ENCODE data around the gene GNG14. TPM values are rescaled to one million over a fixed set of nuclear protein-coding genes. Genes with fewer than 3 reads are reported as not detected.
A peak's percentile ranks its signal among the peaks of the same experiment; 100 is the strongest.

The GNG14 gene
- total and polyA plus RNA-seq, 2 of the 13 experiments (the other 11 are each of a cell fraction or from before 2014, with no cell fraction given): not detected

DNA sequence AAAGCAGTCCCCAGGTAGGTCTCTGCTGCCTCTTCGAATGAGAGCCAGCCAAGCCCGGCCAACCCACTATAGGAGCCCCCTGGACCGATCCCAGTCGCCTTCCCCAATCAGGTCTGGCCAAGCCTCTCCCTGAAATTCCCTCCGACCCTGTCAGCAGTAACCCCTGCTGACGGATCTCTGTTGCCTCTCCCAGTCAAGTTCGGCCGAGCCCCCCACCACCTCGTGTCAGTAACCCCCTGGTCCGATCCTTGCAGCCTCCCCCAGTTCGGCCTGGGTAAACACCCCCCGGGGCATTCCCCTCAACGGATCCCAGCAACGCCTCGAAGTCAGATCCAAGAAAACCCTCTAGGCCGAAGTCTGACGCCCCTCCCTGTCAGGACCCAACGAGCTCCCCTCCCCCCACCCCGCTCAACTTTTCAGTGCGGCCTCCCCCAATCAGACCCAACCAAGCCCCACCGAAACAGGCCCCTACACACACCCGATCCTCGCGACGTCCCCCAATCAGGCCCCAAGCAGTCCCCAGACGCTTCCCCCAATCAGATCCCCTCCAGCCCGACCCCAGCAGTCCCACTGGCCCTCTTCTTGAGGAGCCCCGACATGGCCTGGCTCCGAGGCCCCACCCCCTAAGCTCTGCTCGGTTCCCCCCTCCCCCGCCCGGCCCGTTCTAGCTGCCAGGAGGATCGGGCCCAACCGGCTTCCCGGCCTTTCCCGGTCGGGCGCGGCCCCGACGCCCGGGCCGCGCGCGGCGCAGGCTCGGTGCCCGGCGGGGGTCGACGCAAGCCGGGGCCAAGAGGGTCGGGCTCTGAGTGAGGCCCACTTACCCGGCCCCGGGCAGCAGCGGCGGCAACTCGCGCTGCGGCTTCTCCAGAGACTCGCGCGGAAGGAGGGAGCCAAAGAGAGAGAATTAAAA, 34.1 kb downstream of the GNG14 start (continued):
- TF ChIP-seq, protein P1, sequence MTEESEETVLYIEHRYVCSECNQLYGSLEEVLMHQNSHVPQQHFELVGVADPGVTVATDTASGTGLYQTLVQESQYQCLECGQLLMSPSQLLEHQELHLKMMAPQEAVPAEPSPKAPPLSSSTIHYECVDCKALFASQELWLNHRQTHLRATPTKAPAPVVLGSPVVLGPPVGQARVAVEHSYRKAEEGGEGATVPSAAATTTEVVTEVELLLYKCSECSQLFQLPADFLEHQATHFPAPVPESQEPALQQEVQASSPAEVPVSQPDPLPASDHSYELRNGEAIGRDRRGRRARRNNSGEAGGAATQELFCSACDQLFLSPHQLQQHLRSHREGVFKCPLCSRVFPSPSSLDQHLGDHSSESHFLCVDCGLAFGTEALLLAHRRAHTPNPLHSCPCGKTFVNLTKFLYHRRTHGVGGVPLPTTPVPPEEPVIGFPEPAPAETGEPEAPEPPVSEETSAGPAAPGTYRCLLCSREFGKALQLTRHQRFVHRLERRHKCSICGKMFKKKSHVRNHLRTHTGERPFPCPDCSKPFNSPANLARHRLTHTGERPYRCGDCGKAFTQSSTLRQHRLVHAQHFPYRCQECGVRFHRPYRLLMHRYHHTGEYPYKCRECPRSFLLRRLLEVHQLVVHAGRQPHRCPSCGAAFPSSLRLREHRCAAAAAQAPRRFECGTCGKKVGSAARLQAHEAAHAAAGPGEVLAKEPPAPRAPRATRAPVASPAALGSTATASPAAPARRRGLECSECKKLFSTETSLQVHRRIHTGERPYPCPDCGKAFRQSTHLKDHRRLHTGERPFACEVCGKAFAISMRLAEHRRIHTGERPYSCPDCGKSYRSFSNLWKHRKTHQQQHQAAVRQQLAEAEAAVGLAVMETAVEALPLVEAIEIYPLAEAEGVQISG (CRISPR knock-in tag; IDR thresholded peaks at IDR 0.05): peak; percentile 48
- TF ChIP-seq MAZ (IDR thresholded peaks at IDR 0.05; ENCODE audit: borderline replicate concordance, low read depth, low read length) (0 out of 2 replicates have a peak, but pooled peaks have one; percentile 8), MAZ (CRISPR knock-in tag; IDR thresholded peaks at IDR 0.05; ENCODE audit: low read depth) (no peak), KDM5A (IDR thresholded peaks at IDR 0.05; ENCODE audit: borderline replicate concordance, low read length) (peak; percentile 75; the same call in 1 of the 2 replicates), TAF15 (IDR thresholded peaks at IDR 0.05; ENCODE audit: low read depth, low read length, poor library complexity, severe bottlenecking) (peak; percentile 61), KMT2B (CRISPR knock-in tag; IDR thresholded peaks at IDR 0.05) (0 out of 2 replicates have a peak, but pooled peaks have one; percentile 35), ZNF549 (CRISPR knock-in tag; IDR thresholded peaks at IDR 0.05) (no peak), ZKSCAN8 (CRISPR knock-in tag; IDR thresholded peaks at IDR 0.05; ENCODE audit: borderline replicate concordance) (no peak), RBFOX2 (IDR thresholded peaks at IDR 0.05; ENCODE audit: low read depth, low read length) (peak; percentile 67), NCOR1 (IDR thresholded peaks at IDR 0.05; ENCODE audit: borderline replicate concordance, low read length) (0 out of 2 replicates have a peak, but pooled peaks have one; percentile 9)
- TF ChIP-seq, protein P2, sequence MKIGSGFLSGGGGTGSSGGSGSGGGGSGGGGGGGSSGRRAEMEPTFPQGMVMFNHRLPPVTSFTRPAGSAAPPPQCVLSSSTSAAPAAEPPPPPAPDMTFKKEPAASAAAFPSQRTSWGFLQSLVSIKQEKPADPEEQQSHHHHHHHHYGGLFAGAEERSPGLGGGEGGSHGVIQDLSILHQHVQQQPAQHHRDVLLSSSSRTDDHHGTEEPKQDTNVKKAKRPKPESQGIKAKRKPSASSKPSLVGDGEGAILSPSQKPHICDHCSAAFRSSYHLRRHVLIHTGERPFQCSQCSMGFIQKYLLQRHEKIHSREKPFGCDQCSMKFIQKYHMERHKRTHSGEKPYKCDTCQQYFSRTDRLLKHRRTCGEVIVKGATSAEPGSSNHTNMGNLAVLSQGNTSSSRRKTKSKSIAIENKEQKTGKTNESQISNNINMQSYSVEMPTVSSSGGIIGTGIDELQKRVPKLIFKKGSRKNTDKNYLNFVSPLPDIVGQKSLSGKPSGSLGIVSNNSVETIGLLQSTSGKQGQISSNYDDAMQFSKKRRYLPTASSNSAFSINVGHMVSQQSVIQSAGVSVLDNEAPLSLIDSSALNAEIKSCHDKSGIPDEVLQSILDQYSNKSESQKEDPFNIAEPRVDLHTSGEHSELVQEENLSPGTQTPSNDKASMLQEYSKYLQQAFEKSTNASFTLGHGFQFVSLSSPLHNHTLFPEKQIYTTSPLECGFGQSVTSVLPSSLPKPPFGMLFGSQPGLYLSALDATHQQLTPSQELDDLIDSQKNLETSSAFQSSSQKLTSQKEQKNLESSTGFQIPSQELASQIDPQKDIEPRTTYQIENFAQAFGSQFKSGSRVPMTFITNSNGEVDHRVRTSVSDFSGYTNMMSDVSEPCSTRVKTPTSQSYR (CRISPR knock-in tag; IDR thresholded peaks at IDR 0.05; ENCODE audit: borderline replicate concordance): peak; percentile 46; the same call in 1 of the 2 replicates
- TF ChIP-seq, protein P3, sequence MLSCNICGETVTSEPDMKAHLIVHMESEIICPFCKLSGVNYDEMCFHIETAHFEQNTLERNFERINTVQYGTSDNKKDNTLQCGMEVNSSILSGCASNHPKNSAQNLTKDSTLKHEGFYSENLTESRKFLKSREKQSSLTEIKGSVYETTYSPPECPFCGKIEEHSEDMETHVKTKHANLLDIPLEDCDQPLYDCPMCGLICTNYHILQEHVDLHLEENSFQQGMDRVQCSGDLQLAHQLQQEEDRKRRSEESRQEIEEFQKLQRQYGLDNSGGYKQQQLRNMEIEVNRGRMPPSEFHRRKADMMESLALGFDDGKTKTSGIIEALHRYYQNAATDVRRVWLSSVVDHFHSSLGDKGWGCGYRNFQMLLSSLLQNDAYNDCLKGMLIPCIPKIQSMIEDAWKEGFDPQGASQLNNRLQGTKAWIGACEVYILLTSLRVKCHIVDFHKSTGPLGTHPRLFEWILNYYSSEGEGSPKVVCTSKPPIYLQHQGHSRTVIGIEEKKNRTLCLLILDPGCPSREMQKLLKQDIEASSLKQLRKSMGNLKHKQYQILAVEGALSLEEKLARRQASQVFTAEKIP (CRISPR knock-in tag; IDR thresholded peaks at IDR 0.05; ENCODE audit: borderline replicate concordance): no peak
- TF ChIP-seq, protein P4, sequence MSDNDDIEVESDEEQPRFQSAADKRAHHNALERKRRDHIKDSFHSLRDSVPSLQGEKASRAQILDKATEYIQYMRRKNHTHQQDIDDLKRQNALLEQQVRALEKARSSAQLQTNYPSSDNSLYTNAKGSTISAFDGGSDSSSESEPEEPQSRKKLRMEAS (IDR thresholded peaks at IDR 0.05): peak; percentile 28; the same call in 1 of the 2 replicates
- TF ChIP-seq, protein P5, sequence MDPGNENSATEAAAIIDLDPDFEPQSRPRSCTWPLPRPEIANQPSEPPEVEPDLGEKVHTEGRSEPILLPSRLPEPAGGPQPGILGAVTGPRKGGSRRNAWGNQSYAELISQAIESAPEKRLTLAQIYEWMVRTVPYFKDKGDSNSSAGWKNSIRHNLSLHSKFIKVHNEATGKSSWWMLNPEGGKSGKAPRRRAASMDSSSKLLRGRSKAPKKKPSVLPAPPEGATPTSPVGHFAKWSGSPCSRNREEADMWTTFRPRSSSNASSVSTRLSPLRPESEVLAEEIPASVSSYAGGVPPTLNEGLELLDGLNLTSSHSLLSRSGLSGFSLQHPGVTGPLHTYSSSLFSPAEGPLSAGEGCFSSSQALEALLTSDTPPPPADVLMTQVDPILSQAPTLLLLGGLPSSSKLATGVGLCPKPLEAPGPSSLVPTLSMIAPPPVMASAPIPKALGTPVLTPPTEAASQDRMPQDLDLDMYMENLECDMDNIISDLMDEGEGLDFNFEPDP (CRISPR knock-in tag; conservative IDR thresholded peaks at IDR 0.05): 0 out of 2 replicates have a peak, but pooled peaks have one; percentile 27
